GM19468 (cell line): ENCODE data around the gene SPART.

Experiments
- ATAC-seq: cut with Tn5 transposase; IDR thresholded peaks from one replicate; pipeline ENCODE4 v1.9.1; 2021; ENCODE audit warnings: mild to moderate bottlenecking, moderate library complexity, moderate number of reproducible peaks; ENCODE audit not compliant: unreplicated experiment; ENCODE audit errors: extremely low read depth

The SPART gene

GRCh38 chr13:36259361-36260137, 86.6 kb downstream of the SPART start:
- ATAC-seq, result no peak

- ATAC-seq, result no peak
Observed at GRCh38 chr13:36258831-36259230, 87.4 kb downstream of the SPART start.
